GM21526 (cell line): ENCODE measurements around the gene STK39.

ENCODE experiments used
- ATAC-seq: cut with Tn5 transposase; IDR thresholded peaks from one replicate; pipeline ENCODE4 v1.9.1; 2021; ENCODE audit warnings: moderate library complexity; ENCODE audit not compliant: unreplicated experiment, low FRiP score

STK39 gene

DNA sequence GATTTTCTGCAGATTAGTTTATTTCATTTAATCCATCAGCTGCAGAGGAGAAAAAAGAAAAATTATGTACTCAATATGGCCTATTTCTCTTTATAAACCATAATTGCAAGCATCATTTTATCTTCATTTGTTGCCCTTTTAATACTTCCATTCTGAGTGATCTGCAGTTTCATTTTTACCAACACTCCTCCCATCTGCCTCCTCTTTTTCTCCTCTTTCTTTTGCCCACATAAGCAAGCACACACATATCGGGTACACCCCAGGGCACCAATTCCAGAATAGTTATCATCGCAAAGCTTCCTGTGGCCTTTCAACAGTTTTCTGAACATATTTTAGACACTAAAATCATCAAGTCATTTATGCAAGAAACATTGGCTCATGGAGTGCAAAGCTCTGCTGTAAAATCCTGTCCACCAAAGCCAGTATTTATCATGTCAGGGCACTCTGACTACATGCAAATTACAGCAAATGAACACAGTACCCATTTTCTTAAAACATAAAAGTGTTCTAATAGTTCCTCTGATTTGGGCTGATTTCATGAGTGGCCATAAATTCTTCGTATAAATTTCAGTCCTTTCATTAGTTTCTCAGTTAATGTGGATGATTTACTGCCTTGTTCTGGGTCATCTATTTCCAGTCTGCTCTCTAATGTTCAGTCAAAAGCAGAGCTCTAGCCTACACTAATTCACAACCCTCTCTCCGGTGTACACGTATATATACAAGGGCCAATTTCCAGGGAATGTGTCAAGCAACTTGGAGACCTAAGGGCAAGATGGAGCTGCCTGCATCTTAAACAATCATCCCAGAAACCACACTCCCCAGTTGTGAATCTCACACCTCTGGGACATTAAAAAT is 281.3 kb downstream of the STK39 start:
- no peak for ATAC-seq

GRCh38 chr2:167964650-167965413 is 282.6 kb downstream of the STK39 start:
- ATAC-seq = no peak

DNA sequence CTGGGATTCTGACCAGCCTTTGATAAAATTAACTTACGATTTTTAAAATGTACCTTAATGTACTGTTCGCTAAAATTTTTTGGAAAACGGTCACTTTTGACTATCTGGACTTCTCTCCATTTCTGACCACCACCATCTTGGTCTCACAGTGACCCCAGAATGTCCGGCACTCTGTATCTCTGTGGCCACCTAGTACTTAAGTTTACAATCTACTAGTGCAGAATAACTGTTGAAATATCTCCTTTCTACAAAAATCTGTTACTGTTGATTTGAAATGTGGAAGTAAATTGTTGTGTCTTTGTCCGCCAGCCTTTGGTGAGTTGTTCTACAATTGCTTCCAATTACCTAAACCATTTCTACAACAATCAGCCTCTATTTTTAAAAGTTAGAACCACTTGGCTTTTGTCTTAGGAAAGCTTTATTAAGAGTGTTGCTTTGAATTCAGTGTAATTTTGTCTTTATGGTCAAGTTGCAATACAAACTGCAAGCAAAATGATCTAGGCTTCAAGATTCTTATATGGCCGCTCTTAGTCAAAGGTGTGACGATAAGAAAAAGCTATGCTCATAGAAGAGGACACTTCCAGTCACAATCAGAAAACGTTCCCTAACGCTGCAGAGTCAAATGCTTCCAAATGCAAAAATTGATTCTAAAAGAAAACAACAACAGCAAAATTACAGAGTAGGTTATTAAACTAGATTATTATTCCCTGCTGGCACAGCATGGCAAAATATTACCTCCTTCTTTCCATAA is 283.3 kb downstream of the STK39 start:
- no peak for ATAC-seq

DNA sequence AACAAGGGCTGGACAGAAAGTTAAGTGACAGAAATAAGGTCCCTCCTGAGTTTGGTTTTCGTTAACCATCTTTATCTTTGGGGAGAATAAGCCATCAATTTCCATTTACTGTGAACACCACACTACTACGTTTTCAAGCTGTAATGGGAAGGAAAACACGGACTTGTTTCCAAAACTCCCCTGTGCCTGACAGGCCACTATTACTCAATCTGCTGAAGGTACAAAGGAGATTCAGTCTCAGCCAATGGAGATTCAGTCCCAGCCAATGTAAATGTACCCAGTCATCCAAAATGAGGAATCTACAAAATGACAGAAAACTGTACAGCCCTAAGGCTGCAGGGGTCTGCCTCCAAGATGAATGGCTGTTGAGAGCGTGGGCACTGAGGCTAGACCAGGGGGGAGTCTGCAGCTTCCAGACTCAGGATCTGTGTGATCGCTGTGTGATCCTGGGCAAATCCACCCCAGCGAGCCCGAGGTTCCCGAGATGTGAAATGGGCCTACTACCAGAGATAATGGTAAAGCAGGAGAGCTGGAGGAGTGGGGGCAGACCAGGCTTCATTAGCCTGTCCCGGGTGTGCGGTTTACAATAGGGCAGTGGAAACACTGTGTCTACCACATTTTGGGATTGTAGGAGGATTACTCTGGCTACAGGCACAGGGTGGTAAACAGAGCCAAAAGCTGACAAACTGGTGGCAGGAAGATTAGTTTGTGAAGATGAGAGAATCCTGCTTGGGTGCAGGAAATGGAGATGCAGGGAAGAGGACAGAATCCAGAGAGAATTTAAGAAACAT is 284.8 kb downstream of the STK39 start:
- ATAC-seq = no peak

DNA sequence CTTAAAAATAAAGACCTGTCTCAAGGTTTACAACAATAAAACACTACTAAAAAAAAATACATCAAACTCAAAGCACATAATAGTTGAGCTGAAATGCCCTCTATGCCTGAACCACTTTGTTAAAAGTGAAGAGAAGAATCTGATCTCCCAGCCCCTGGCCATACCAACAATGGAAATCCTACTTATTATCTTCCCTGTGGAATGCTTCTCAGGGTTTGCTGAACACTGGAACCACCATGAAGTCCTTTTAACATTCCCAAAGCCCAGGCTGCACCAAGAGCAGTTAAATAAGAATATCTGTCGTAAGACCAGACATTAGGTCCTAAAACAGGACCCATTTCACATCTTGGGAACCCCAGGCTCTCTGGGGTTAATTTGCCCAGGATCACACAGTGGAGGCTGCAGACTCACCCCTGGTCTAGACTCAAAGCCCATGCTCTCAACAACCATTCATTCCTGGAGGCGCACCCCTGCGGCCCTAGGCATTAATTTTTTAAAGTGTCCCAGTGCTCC is 285.8 kb downstream of the STK39 start:
- ATAC-seq = no peak

- no peak for ATAC-seq
Observed at GRCh38 chr2:167960089-167960747, 287.2 kb downstream of the STK39 start.

GRCh38 chr2:167957662-167958061 is 289.7 kb downstream of the STK39 start:
- no peak for ATAC-seq

GRCh38 chr2:167955264-167955906 is 292.0 kb downstream of the STK39 start:
- no peak for ATAC-seq

- ATAC-seq = no peak
Observed at GRCh38 chr2:167954495-167954894, 292.9 kb downstream of the STK39 start.

GRCh38 chr2:167953776-167954175 is 293.6 kb downstream of the STK39 start:
- no peak for ATAC-seq

- ATAC-seq = no peak
Observed at GRCh38 chr2:167950571-167950970, 296.8 kb downstream of the STK39 start.

GRCh38 chr2:167946441-167946841 is 301.0 kb downstream of the STK39 start:
- no peak for ATAC-seq

- ATAC-seq = no peak
Observed at GRCh38 chr2:167945660-167946368, 301.6 kb downstream of the STK39 start.

- no peak for ATAC-seq
Observed at GRCh38 chr2:167944825-167945659, 302.4 kb downstream of the STK39 start.

DNA sequence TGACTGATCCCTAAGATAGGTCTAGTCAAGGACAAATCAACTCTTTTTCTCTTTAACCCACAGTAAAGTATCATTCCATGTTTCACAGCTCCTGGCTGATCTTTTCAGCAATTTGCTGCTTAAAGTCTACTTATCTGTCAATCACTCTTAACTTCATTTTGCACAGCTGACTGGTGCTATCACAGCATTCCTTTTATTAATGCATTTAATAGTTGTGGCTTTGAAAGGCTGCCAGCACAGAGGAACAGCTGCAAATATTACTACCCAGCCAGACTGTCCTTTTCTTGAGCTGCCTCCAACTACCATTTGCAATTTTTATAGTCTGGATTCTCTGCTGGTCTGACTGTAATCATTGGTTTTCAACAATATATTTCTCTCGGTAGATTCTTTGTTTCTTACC is 303.5 kb downstream of the STK39 start:
- no peak for ATAC-seq

DNA sequence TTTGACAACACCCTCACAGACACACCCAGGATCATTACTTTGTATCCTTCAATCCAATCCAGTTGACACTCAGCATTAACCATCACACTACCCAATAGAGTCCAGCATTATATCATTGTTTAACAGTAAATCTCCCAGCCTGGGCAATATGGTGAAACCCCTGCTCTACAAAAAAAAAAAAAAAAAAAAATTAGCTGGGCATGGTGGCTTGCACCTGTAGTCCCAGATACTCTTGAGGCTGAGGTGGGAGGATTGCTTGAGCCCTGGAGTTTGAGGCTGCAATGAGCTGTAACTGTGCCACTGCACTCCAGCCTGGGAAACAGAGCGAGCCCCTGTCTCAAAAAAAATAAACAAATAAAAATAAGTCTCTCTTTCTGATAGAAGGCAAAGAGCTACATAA is 304.0 kb downstream of the STK39 start:
- ATAC-seq = no peak

DNA sequence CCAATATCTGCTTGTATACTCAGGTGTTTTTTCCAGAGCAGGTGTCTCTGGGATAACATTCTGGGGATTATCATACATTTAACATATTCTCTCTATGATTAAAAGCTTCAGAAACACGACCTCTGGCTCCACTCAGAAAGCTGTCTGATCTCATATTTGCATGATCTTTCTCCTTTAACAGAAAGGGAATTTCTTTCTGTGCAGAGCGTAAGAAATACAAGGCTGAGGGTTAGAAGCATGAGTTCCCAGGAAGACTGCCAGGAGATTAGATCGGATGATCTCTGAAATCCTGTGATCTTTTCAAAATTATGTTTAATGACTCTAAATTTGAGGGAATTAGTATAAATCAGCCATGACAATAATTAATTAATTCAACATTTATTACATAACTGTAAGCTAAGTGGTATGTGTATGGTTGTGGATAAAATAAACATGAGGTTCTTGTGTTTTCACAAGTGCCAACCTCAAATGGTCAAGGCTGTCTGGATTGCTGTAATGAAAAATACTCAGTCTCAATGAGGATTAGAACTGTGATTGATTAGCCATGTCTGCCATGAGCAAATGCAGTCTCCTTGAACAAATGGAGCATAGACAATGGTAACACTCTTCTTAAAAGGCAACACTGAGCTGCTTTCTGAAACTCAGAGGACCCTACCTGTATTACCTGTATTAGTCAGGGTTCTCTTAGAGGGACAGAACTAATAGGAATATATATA is 304.9 kb downstream of the STK39 start:
- ATAC-seq = no peak
